Measurements from ENCODE around the gene COPB2. TPM values are rescaled to one million over a fixed set of nuclear protein-coding genes. Genes with fewer than 3 reads are reported as not detected.
"Not testable (repeated sequence)": the region's sequence is repeated elsewhere in the genome, so short reads cannot be mapped to it uniquely, and the experiment has no call there.

COPB2 gene
- total and polyA plus RNA-seq, 2 donors: 59.3 to 157 TPM

DNA sequence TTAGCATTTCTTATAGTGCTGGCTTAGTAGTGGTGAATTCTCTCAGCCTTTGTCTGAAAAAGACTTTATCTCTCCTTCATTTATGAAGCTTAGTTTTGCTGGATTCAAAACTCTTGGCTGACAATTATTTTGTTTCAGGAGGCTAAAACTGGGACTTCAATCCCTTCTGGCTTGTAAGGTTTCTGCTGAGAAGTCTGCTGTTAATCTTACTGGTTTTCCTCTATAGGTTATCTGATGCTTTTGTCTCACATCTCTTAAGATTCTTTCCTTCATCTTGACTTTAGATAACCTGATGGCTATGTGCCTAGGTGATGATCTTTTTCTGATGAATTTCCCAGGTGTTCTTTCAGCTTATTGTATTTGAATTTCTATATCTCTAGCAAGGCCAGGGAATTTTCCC is 23.4 kb upstream of the COPB2 start:
- not testable (repeated sequence) for DNase-seq (ENCODE audit: extremely low spot score); H3K4me3 ChIP-seq (ENCODE audit: low read depth, low read length); H3K4me1 ChIP-seq (ENCODE audit: insufficient read depth)

DNA sequence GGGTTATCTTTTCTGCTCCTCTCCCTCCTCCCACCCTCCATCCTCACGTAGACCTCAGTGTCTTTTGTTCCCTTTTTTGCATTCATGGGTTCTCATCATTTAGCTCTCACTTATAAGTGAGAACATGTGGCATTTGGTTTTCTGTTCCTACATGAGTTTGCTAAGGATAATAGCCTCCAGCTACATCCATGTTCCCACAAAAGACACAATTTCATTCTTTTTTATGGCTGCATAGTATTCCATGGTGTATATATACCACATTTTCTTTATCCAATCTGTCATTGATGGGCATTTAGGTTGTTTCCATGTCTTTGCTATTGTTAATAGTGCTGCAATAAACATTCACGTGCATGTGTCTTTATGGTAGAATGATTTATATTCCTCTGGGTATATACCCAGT is 11.7 kb upstream of the COPB2 start:
- DNase-seq (ENCODE audit: extremely low spot score); H3K4me1 ChIP-seq (ENCODE audit: insufficient read depth); H3K4me3 ChIP-seq (ENCODE audit: low read depth, low read length); H3K27ac ChIP-seq (ENCODE audit: low read depth); H3K36me3 ChIP-seq (ENCODE audit: insufficient read depth): not testable (repeated sequence)
- WGBS: 84% methylated on average over 2 of the region's 2 CpGs

More for the DNA sequence above, 23.4 kb upstream of the COPB2 start:
- not testable (repeated sequence) for H3K27ac ChIP-seq (ENCODE audit: low read depth); H3K36me3 ChIP-seq (ENCODE audit: insufficient read depth)

DNA sequence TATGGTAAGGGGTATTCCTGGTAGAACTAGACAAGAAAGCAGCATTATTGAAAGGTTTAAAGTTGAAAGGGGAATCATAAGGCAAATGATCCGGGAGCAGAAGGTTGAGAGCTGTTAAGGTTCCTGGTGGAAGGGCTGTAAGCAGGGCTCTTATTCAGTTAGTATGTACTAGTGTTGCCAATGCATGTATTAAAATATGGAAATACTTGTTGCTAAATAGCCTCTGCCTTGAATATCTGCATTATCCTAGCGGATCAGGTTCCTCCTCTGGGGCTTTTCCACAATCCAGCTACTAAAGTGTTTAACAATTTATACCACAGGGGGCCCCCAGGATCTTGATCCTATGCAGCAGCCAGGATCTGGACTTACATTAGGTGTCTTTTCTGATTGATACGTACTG is 7.3 kb upstream of the COPB2 start:
- H3K27ac ChIP-seq (ENCODE audit: low read depth): no peak overlapping the region
- 86% methylated on average over 3 of the region's 3 CpGs for WGBS
- H3K4me3 ChIP-seq (ENCODE audit: low read depth, low read length): no peak overlapping the region
- peaks cover 2% of the 10 kb centered on the region for H3K36me3 ChIP-seq (ENCODE audit: insufficient read depth)
- no peak for DNase-seq (ENCODE audit: extremely low spot score)
- H3K4me1 ChIP-seq (ENCODE audit: insufficient read depth): no peaks in the 10 kb centered on the region

DNA sequence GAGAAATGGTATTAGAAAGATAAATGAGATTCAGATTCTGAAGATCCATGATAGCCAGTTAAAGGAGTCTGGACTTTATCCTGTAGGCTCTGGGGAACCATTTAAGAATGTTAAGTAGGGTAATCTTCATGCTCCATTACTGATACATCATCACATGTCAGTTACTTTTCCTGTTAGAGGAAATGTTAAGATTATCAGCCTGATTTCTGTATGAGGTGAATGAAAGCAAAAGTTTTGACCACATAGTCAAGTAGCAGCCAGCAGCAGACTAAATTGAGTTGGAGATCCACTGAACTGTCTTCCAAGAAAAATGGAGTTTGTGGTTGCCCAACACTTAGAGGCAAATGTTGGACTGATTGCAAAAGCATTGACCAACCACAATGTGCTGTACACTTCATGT is 4.7 kb upstream of the COPB2 start:
- H3K27ac ChIP-seq (ENCODE audit: low read depth): no peak overlapping the region
- no peak overlapping the region for H3K4me3 ChIP-seq (ENCODE audit: low read depth, low read length)
- no peaks in the 10 kb centered on the region for H3K4me1 ChIP-seq (ENCODE audit: insufficient read depth)
- H3K36me3 ChIP-seq (ENCODE audit: insufficient read depth): peaks cover 2% of the 10 kb centered on the region
- DNase-seq (ENCODE audit: extremely low spot score): no peak

DNA sequence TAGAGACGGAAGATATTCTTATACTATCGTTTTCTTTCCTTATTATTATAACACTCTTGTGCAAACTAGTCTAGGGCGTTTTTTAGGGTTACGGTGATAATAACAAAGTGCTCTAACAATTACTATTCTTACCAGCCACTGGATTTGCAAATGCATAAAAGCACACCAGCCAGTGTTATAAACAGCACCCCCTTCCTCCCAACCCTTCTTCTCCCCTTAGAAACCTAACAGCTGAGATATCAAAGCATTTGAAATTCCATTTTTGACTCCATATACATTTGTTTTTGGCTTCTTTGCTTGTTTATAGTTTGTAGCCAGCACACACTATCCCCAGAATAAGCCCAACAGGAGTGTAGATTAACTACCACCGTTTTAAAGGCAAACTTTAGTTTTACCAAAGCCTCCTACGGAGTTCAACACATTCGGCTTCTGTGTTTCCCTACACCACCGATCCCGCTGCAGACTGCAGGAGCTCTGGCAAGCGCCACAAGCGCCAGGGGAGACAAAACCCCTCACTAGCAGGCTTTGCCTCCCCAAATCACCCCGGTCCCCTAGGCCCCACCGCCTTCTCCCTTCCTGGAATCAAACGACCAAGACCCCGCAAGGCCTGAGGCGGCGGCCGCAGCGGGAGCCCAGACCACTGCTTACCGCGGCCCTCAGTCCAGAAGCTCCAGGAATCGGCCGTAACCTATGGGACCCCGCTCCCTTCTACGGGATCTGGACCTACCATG is 461 bp downstream of the COPB2 start:
- H3K4me1 ChIP-seq (ENCODE audit: insufficient read depth): no peaks in the 10 kb centered on the region
- H3K4me3 ChIP-seq (ENCODE audit: low read depth, low read length): peak overlapping the region; percentile 80
- no peak for DNase-seq (ENCODE audit: extremely low spot score)
- no peaks in the 10 kb centered on the region for H3K36me3 ChIP-seq (ENCODE audit: insufficient read depth)
- WGBS: 2% methylated on average over 25 of the region's 25 CpGs
- peak overlapping the region; percentile 70 for H3K27ac ChIP-seq (ENCODE audit: low read depth)

DNA sequence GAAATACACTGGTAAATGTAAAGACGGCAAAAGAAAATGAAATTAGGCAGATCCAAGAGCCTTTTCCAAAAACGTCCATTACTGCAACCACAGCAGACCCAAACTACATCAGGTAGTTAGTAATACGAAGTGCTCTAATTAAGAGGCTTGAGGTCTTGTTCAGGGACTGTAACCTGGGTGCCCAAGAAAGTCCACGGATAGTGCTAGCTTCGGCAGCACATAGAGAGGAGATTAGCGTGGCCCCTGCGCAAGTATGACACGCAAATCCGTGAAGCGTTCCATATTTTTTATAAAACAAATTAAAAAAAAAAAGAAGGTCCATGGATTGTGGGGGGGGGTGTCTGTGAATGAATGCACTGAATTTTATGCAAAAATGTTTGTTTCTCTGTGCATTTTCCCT is 1.4 kb downstream of the COPB2 start:
- H3K4me3 ChIP-seq (ENCODE audit: low read depth, low read length): no peak overlapping the region
- DNase-seq (ENCODE audit: extremely low spot score): no peak
- no peaks in the 10 kb centered on the region for H3K4me1 ChIP-seq (ENCODE audit: insufficient read depth)
- no peak overlapping the region for H3K27ac ChIP-seq (ENCODE audit: low read depth)
- no peaks in the 10 kb centered on the region for H3K36me3 ChIP-seq (ENCODE audit: insufficient read depth)
- WGBS: 75% methylated on average over 10 of the region's 10 CpGs

DNA sequence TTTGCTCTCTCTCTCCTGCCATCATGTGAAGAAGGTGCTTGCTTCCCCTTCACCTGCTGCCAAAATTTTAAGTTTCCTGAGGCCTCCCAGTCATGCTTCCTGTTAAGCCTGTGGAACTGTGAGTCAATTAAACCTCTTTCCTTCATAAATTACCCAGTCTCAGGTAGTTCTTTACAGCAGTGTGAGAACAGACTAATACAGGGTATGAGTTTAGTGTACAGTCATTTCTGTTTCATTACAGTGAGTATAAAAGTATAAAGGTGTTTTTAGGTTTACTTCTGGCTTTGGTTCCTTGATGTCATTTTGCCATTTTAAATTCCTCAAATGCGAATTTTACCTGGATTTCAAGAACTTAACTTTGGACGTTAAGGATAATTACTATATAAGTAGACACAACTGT is 7.2 kb downstream of the COPB2 start:
- H3K36me3 ChIP-seq (ENCODE audit: insufficient read depth); H3K27ac ChIP-seq (ENCODE audit: low read depth); H3K4me1 ChIP-seq (ENCODE audit: insufficient read depth); DNase-seq (ENCODE audit: extremely low spot score); H3K4me3 ChIP-seq (ENCODE audit: low read depth, low read length): not testable (repeated sequence)
- WGBS: 87% methylated on average over 2 of the region's 2 CpGs

DNA sequence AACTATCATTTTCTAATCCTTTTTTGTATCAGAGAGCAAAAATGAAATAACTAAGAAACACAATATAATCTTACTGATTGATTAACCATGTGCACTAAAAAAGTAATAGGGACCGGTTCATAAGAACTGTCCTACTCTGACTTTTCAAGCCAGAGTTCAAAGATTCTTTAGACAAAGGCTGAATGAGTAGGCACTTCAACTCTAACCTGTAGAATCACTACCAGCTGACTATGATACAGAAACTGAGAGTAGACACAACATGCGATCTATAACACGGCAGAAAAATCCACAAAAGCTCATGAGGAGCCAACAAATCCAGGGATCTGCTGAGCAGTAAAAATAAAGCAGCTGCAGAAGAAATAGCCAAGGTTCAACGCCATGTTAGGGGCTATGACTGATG is 8.9 kb downstream of the COPB2 start:
- Histone ChIP-seq H3K4me1 (ENCODE audit: insufficient read depth) (no peaks in the 10 kb centered on the region), H3K27ac (ENCODE audit: low read depth) (no peak overlapping the region), H3K4me3 (ENCODE audit: low read depth, low read length) (no peak overlapping the region), H3K36me3 (ENCODE audit: insufficient read depth) (peaks cover 5% of the 10 kb centered on the region)
- WGBS: 84% methylated on average over 4 of the region's 4 CpGs
- DNase-seq (ENCODE audit: extremely low spot score): no peak

DNA sequence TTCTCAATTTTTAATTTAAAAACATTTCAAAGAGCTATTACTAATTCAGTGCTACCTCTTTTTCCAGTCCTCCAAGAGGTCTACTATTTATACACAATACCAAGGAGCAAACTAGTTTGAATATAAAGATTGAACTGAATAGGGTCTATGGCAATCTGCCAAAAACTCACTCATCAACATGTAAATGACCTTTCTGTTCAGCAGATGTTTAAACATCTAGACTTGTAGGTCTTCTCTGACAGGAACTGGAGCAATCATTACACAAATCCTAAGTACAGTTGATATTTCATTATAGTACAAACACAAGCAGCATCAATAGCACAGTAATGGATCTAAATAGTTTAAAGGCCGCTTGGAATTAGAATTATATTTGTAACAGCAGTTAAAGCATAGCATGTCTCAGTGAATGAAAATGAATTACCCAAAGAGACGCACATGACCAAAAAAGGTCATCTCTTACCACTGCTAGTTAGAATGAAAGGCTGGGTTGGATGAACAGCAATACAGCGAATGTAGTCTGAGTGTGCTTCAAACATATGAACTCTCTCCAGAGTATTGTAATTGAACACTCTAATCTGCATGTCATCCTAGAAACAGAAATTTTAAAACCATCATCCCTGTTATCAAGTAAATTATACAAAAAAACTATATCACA is 10.7 kb downstream of the COPB2 start:
- 85% methylated on average over 3 of the region's 3 CpGs for WGBS

DNA sequence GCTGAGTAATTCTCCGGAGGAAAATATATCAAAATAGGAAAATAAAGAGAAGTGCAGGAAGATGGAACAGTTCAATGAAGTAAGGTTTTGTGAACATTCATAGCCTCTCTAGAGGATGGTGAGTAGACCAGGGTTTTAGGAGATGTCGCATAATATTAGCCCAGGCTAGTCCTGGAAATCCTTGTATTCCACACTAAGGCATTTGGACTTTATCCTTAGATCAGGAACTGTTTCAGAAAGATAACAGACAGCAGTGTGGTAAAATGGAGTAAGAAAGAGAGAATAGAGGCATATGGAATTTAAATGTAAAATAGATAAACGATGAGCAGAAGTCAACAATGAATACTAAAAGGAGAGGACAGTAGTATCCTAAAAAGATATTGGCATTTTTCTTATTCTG is 12.1 kb downstream of the COPB2 start:
- Histone ChIP-seq H3K36me3 (ENCODE audit: insufficient read depth) (peaks cover 6% of the 10 kb centered on the region), H3K4me3 (ENCODE audit: low read depth, low read length) (no peak overlapping the region), H3K4me1 (ENCODE audit: insufficient read depth) (no peaks in the 10 kb centered on the region), H3K27ac (ENCODE audit: low read depth) (no peak overlapping the region)
- no peak for DNase-seq (ENCODE audit: extremely low spot score)
- 92% methylated on average over 3 of the region's 3 CpGs for WGBS

More for the DNA sequence above, 10.7 kb downstream of the COPB2 start:
- DNase-seq (ENCODE audit: extremely low spot score): no peak
- Histone ChIP-seq H3K36me3 (ENCODE audit: insufficient read depth) (peaks cover 6% of the 10 kb centered on the region), H3K4me3 (ENCODE audit: low read depth, low read length) (no peak overlapping the region), H3K4me1 (ENCODE audit: insufficient read depth) (no peaks in the 10 kb centered on the region), H3K27ac (ENCODE audit: low read depth) (no peak overlapping the region)

DNA sequence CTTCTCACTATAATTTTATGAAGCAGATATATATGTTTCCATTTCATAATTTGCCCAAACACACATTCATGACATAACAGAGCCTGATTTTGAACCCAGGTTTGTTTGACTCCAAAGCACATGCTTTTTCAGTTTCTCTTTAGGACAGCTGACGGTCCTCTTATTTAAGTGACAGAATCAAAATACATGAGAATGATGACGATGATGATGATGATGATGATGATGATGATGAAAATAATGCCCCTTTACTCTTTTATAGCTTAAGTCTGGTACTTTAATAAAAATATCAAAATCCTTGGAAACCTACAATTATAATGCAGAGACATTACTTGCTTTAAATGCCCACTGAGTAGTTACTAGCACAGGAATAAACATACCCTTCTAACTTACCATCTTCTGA is 15.3 kb downstream of the COPB2 start:
- Histone ChIP-seq H3K27ac (ENCODE audit: low read depth) (no peak overlapping the region), H3K4me1 (ENCODE audit: insufficient read depth) (no peaks in the 10 kb centered on the region), H3K4me3 (ENCODE audit: low read depth, low read length) (no peak overlapping the region), H3K36me3 (ENCODE audit: insufficient read depth) (peaks cover 8% of the 10 kb centered on the region)
- 98% methylated on average over 2 of the region's 2 CpGs for WGBS
- DNase-seq (ENCODE audit: extremely low spot score): no peak

DNA sequence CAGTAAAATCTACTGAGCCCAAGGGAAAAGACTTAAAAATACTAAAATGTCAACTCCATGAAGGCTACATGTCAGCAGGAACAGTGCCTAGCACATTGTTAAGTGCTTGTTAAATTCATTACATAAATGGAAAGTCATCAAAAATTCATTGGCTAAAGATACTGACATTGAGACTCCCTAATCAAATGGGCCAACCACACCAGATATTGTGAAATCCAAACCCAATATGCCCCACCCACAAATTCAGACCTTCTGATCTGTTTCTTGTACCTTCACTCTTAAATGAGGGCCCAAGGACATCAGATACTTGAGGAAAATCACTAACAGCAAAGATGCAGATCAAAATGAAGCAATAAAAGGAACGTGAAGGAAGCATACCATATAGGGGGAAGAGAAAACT is 24.9 kb downstream of the COPB2 start:
- Histone ChIP-seq H3K4me1 (ENCODE audit: insufficient read depth) (no peaks in the 10 kb centered on the region), H3K4me3 (ENCODE audit: low read depth, low read length) (no peak overlapping the region), H3K27ac (ENCODE audit: low read depth) (no peak overlapping the region), H3K36me3 (ENCODE audit: insufficient read depth) (peaks cover 7% of the 10 kb centered on the region)
- WGBS: 84% methylated on average over 1 of the region's 1 CpG
- no peak for DNase-seq (ENCODE audit: extremely low spot score)

DNA sequence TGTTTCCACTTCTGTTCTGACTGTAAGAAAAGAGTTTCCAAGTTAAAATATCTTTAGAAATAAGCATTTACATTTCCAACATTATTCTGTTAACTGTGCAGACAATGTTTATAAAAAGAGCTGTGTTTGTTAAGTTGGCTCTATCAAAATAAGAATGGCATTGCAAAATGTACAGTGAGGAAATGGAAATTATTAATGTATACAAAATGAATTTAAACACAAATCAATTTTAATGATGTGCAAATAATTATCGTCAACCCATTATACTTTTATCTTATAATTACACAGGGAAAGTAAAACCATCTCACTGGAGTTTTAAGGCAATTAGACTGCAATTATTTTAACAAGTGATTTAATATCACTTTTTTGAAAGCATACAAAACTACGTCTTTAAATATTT is 28.2 kb downstream of the COPB2 start:
- Histone ChIP-seq H3K36me3 (ENCODE audit: insufficient read depth) (peaks cover 2% of the 10 kb centered on the region), H3K27ac (ENCODE audit: low read depth) (no peak overlapping the region), H3K4me3 (ENCODE audit: low read depth, low read length) (no peak overlapping the region), H3K4me1 (ENCODE audit: insufficient read depth) (no peaks in the 10 kb centered on the region)
- no peak for DNase-seq (ENCODE audit: extremely low spot score)
- 89% methylated on average over 2 of the region's 2 CpGs for WGBS

DNA sequence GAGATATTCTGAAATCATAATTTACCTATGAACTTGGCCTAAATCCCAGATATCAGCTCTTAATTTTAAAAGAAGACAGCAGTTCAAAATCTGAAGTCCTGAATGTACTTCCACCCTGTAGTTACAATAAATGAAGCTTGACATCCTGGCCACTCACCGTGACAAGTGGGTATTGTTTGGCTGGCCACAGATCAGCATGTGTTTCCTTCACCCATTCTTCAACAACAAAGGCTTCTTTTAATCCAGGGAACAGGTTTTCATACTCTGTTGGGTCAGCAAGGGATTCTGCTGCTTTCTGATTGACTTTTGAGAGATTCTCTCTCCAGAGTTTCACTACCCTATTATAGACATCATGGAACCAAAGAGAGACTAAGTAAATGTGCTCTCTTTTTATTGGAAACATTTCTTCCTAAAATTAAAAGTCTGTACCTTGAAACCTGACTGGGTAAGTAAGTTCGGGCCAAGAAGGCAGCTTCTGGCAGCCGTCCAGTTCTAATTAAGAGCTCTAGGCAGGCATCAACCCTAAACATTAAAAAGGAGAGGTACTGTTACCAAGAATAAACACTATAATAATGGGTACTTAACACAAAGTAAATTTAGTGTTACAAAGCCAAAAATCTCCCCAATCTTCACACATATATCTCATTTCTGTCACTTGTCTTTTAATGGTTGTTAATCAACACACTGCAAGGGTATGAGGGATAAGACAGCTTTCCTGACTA is 30.4 kb downstream of the COPB2 start:
- WGBS: 82% methylated on average over 3 of the region's 3 CpGs

More for the DNA sequence above, 30.4 kb downstream of the COPB2 start:
- DNase-seq (ENCODE audit: extremely low spot score): no peak
- no peak overlapping the region for H3K27ac ChIP-seq (ENCODE audit: low read depth)
- no peaks in the 10 kb centered on the region for H3K4me1 ChIP-seq (ENCODE audit: insufficient read depth)
- H3K36me3 ChIP-seq (ENCODE audit: insufficient read depth): peaks cover 2% of the 10 kb centered on the region
- H3K4me3 ChIP-seq (ENCODE audit: low read depth, low read length): no peak overlapping the region
